H9 (cell line): ENCODE data around the gene MID1. TPM values are rescaled to one million over a fixed set of nuclear protein-coding genes. Genes with fewer than 3 reads are reported as not detected.
A peak's percentile ranks its signal among the peaks of the same experiment; 100 is the strongest.

Experiments used
- DNase-seq: peaks from one replicate; pipeline ENCODE4 v3.0.0-alpha.2; 2017
- H2AFZ ChIP-seq: one replicate; pipeline ENCODE4 v1.6.1; 2013; ENCODE audit warnings: mild to moderate bottlenecking, low read length, control low read depth, moderate library complexity
- H2AK5ac ChIP-seq: 2 replicates; pipeline ENCODE4 v1.6.1; 2013; ENCODE audit warnings: low read length, control low read depth, mixed read lengths; ENCODE audit not compliant: insufficient read length
- H2BK120ac ChIP-seq: one replicate; pipeline ENCODE4 v1.6.1; 2013; ENCODE audit warnings: low read depth, mild to moderate bottlenecking, low read length, control low read depth, inconsistent platforms; ENCODE audit not compliant: poor library complexity, severe bottlenecking
- H2BK12ac ChIP-seq: 2 replicates; pipeline ENCODE4 v1.6.1; 2013; ENCODE audit warnings: low read length, control low read depth, mixed read lengths, low read depth; ENCODE audit not compliant: insufficient read length
- H2BK15ac ChIP-seq: 2 replicates; pipeline ENCODE4 v1.6.1; 2013; ENCODE audit warnings: low read depth, low read length, control low read depth
- H2BK20ac ChIP-seq: one replicate; pipeline ENCODE4 v1.6.1; 2013; ENCODE audit warnings: low read depth, mild to moderate bottlenecking, low read length, control low read depth, inconsistent platforms; ENCODE audit not compliant: poor library complexity, severe bottlenecking
- H2BK5ac ChIP-seq: 2 replicates; pipeline ENCODE4 v1.6.1; 2013; ENCODE audit warnings: low read length, control low read depth, mixed read lengths; ENCODE audit not compliant: insufficient read length
- H3K14ac ChIP-seq: 2 replicates; pipeline ENCODE4 v1.6.1; 2013; ENCODE audit warnings: low read length, control low read depth; ENCODE audit not compliant: insufficient read depth
- H3K18ac ChIP-seq: 2 replicates; pipeline ENCODE4 v1.6.1; 2013; ENCODE audit warnings: low read depth, mild to moderate bottlenecking, mixed read lengths, low read length, control low read depth; ENCODE audit not compliant: insufficient read length
- H3K23ac ChIP-seq: 2 replicates; pipeline ENCODE4 v1.6.1; 2013; ENCODE audit warnings: low read length, control low read depth, mixed read lengths, low read depth; ENCODE audit not compliant: insufficient read length
- H3K23me2 ChIP-seq: 2 replicates; pipeline ENCODE4 v1.6.1; 2013; ENCODE audit warnings: low read depth, mild to moderate bottlenecking, mixed read lengths, low read length, control low read depth; ENCODE audit not compliant: insufficient read length, poor library complexity, severe bottlenecking
- H3K27ac ChIP-seq: 2 replicates; pipeline ENCODE4 v1.5.1; 2013; ENCODE audit warnings: low read length, control low read depth, mixed read lengths, low read depth; ENCODE audit not compliant: insufficient read length
- H3K27me3 ChIP-seq: 2 replicates; pipeline ENCODE4 v1.6.1; 2013; ENCODE audit warnings: low read length, control low read depth, inconsistent platforms; ENCODE audit not compliant: insufficient read depth
- H3K4ac ChIP-seq: 2 replicates; pipeline ENCODE4 v1.6.1; 2013; ENCODE audit warnings: low read depth, mild to moderate bottlenecking, control low read depth, inconsistent platforms, low read length, moderate library complexity
- H3K4me1 ChIP-seq: 2 replicates; pipeline ENCODE4 v1.6.1; 2013; ENCODE audit warnings: low read length, control low read depth, inconsistent platforms; ENCODE audit not compliant: insufficient read depth
- H3K4me2 ChIP-seq: 2 replicates; pipeline ENCODE4 v1.6.1; 2013; ENCODE audit warnings: low read length, control low read depth, mixed read lengths; ENCODE audit not compliant: insufficient read length, insufficient read depth
- H3K56ac ChIP-seq: 2 replicates; pipeline ENCODE4 v1.6.1; 2013; ENCODE audit warnings: low read depth, mild to moderate bottlenecking, mixed read lengths, low read length, control low read depth; ENCODE audit not compliant: insufficient read length
- H3K79me1 ChIP-seq: 2 replicates; pipeline ENCODE4 v1.6.1; 2013; ENCODE audit warnings: low read depth, mild to moderate bottlenecking, moderate library complexity, low read length, control low read depth, inconsistent platforms; ENCODE audit not compliant: insufficient read depth, poor library complexity, severe bottlenecking
- H3K79me2 ChIP-seq: 2 replicates; pipeline ENCODE4 v1.6.1; 2013; ENCODE audit warnings: low read length, control low read depth, inconsistent platforms; ENCODE audit not compliant: insufficient read depth
- H3K9ac ChIP-seq: 2 replicates; pipeline ENCODE4 v1.6.1; 2013; ENCODE audit warnings: low read length, control low read depth, mixed read lengths; ENCODE audit not compliant: insufficient read length; ENCODE audit errors: extremely low read depth
- H3K9me3 ChIP-seq: one replicate; pipeline ENCODE4 v1.6.1; 2013; ENCODE audit warnings: low read depth, low read length, inconsistent platforms; ENCODE audit not compliant: control insufficient read depth
- H3T11ph ChIP-seq: one replicate; pipeline ENCODE4 v1.6.1; 2013; ENCODE audit warnings: mild to moderate bottlenecking, low read length, control low read depth, inconsistent platforms
- H4K20me1 ChIP-seq: one replicate; pipeline ENCODE4 v1.6.1; 2013; ENCODE audit not compliant: control insufficient read depth, insufficient read length, insufficient read depth
- H4K5ac ChIP-seq: 2 replicates; pipeline ENCODE4 v1.6.1; 2013; ENCODE audit warnings: low read depth, mild to moderate bottlenecking, mixed read lengths, low read length, control low read depth; ENCODE audit not compliant: insufficient read length
- H4K8ac ChIP-seq: replicated peaks from 2 replicates; pipeline ENCODE4 v1.6.1; 2013; ENCODE audit warnings: low read length, control low read depth, mixed read lengths, low read depth; ENCODE audit not compliant: insufficient read length
- H4K91ac ChIP-seq: 2 replicates; pipeline ENCODE4 v1.6.1; 2013; ENCODE audit warnings: low read depth, mild to moderate bottlenecking, moderate library complexity, mixed read lengths, low read length, control low read depth; ENCODE audit not compliant: insufficient read length
- H3K27ac Mint-ChIP-seq, 3 experiments: 2 replicates in 2 of 3; 3 replicates in 1 of 3; pipeline ENCODE4 v1.8.0; 2020 to 2021; ENCODE audit warnings: mixed read lengths in 3 of 3, mild to moderate bottlenecking in 1 of 3, moderate library complexity in 1 of 3
- H3K27me3 Mint-ChIP-seq: 2 replicates; pipeline ENCODE4 v1.8.0; 2021; ENCODE audit warnings: low read depth, mild to moderate bottlenecking, moderate library complexity, mixed read lengths
- H3K36me3 Mint-ChIP-seq, 3 experiments: 2 replicates in 2 of 3; 3 replicates in 1 of 3; pipeline ENCODE4 v1.8.0; 2020 to 2021; ENCODE audit warnings: low read depth in 3 of 3, mixed read lengths in 3 of 3; ENCODE audit not compliant: insufficient read depth in 1 of 3
- H3K4me1 Mint-ChIP-seq, 2 experiments: 2 replicates each; pipeline ENCODE4 v1.8.0; 2020; ENCODE audit warnings: mixed read lengths in 2 of 2
- H3K4me3 Mint-ChIP-seq, 2 experiments: 2 replicates in 1 of 2; 3 replicates in 1 of 2; pipeline ENCODE4 v1.8.0; 2020 to 2021; ENCODE audit warnings: mild to moderate bottlenecking in 2 of 2, mixed read lengths in 2 of 2, moderate library complexity in 1 of 2
- H3K9me3 Mint-ChIP-seq, 2 experiments: 2 replicates in 1 of 2; 3 replicates in 1 of 2; pipeline ENCODE4 v1.8.0; 2020; ENCODE audit warnings: mild to moderate bottlenecking in 2 of 2, mixed read lengths in 2 of 2, moderate library complexity in 1 of 2
- WGBS: extraction: QIAGEN DNeasy Blood & Tissue Kit; methylation state at CpG from one replicate; pipeline ENCODE4 v1.1.7; 2013; ENCODE audit warnings: missing lambda C conversion rate, low lambda C conversion rate, mixed read lengths; ENCODE audit not compliant: insufficient read length; ENCODE audit errors: extremely low coverage; 5-methylcytosine and 5-hydroxymethylcytosine counted together
- total RNA-seq: library from RNA; stranded (reverse); gene quantifications from 2 replicates; pipeline ENCODE4 v1.2.1, GENCODE V29; 2021
- TF ChIP-seq, protein P1 (sequence below): fragments of 200-600 bp; sonication (generic); conservative IDR thresholded peaks from 3 replicates; pipeline ENCODE4 v1.8.0; 2021; ENCODE audit warnings: antibody characterized with exemption, mild to moderate bottlenecking

Gene MID1
- total RNA-seq, 1 experiment from 2014 or later, result 32.9 TPM

DNA sequence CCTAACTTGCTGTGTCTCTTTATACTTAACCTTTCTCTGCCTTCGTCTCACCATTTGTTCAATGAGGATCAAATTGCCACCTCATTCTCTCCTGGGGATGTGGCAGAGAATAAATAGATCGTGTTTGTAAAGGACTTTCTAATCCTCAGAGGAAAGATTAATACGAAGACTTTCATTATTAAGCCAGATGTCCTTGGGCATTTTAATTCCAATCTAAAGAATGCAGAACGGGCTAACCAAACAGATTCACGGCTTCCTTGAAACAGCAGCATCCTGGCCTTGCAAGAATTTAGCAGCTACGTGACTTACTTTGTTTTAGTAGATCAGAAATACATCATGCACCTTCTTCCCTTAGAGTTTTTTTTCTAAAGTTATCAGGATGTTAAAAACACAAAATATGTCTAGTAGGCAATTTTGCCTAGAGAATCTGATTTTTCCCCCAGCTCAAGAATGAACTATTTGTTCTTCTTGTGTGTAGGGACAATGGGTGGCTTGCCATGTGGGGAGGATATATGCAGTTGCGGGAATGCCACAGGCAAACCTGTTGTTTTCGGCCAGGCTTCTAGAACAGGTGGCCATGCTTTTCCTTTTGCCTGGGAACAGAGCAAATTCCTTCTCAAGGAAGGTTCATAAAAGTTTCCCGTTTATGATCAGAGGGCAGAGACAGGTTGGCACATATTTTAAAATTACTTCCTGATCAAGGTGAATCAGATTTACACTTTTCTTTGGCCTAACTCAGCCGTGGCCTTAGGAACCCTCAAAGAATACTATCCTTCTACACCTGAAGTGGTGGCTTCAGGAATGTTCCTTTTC is 3.0 kb downstream of the MID1 start:
- H3K4me1 Mint-ChIP-seq, result peaks cover 54 to 66% of the 10 kb centered on the region in 2 experiments
- Histone ChIP-seq H3K79me1 (no peaks in the 10 kb centered on the region), H3K23ac (no peak overlapping the region), H3K4me1 (peaks cover 9% of the 10 kb centered on the region; the same call in 1 of the 2 replicates), H4K5ac (no peak overlapping the region), H3K56ac (no peak overlapping the region), H3T11ph (no peak overlapping the region), H2BK12ac (peak overlapping the region; percentile 38), H4K20me1 (no peaks in the 10 kb centered on the region), H3K4ac (no peak overlapping the region; the same call in 1 of the 2 replicates), H3K27ac (peak overlapping the region; percentile 70), H3K18ac (no peak overlapping the region), H4K8ac (no peak overlapping the region), H3K4me2 (peak overlapping the region; percentile 89), H3K9me3 (peaks cover 4% of the 10 kb centered on the region), H2BK20ac (no peak overlapping the region), H2BK5ac (peak overlapping the region; percentile 23), H2BK120ac (no peak overlapping the region), H2AFZ (no peak overlapping the region), H3K14ac (no peak overlapping the region), H4K91ac (no peak overlapping the region), H2AK5ac (no peak overlapping the region), H3K79me2 (peaks cover 40% of the 10 kb centered on the region; the same call in 1 of the 2 replicates), H3K23me2 (peaks cover 8% of the 10 kb centered on the region), H3K9ac (peak overlapping the region; percentile 83), H2BK15ac (no peak overlapping the region), H3K27me3 (no peaks in the 10 kb centered on the region)
- peak overlapping the region; percentile 23 to 91 (median 50); a peak in 6 of 7 replicates for H3K27ac Mint-ChIP-seq
- WGBS, result no CpG with 5 or more reads among the region's 10 CpGs
- peak overlapping the region; percentile 85 to 98 for H3K4me3 Mint-ChIP-seq
- H3K27me3 Mint-ChIP-seq, result peaks cover 2% of the 10 kb centered on the region; the same call in 1 of the 2 replicates
- peaks cover 0 to 9% (median 6%) of the 10 kb centered on the region in 3 experiments; a peak in 3 of 7 replicates for H3K36me3 Mint-ChIP-seq
- TF ChIP-seq, protein P1, sequence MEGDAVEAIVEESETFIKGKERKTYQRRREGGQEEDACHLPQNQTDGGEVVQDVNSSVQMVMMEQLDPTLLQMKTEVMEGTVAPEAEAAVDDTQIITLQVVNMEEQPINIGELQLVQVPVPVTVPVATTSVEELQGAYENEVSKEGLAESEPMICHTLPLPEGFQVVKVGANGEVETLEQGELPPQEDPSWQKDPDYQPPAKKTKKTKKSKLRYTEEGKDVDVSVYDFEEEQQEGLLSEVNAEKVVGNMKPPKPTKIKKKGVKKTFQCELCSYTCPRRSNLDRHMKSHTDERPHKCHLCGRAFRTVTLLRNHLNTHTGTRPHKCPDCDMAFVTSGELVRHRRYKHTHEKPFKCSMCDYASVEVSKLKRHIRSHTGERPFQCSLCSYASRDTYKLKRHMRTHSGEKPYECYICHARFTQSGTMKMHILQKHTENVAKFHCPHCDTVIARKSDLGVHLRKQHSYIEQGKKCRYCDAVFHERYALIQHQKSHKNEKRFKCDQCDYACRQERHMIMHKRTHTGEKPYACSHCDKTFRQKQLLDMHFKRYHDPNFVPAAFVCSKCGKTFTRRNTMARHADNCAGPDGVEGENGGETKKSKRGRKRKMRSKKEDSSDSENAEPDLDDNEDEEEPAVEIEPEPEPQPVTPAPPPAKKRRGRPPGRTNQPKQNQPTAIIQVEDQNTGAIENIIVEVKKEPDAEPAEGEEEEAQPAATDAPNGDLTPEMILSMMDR, result no peak
- peaks cover 26 to 27% of the 10 kb centered on the region in 2 experiments for H3K9me3 Mint-ChIP-seq
- no peak for DNase-seq
